ENCODE data around the gene CACNA1I. TPM values are rescaled to one million over a fixed set of nuclear protein-coding genes. Genes with fewer than 3 reads are reported as not detected.

CACNA1I gene
- total RNA-seq, 1 donor from 2014 or later = 0.11 TPM

DNA sequence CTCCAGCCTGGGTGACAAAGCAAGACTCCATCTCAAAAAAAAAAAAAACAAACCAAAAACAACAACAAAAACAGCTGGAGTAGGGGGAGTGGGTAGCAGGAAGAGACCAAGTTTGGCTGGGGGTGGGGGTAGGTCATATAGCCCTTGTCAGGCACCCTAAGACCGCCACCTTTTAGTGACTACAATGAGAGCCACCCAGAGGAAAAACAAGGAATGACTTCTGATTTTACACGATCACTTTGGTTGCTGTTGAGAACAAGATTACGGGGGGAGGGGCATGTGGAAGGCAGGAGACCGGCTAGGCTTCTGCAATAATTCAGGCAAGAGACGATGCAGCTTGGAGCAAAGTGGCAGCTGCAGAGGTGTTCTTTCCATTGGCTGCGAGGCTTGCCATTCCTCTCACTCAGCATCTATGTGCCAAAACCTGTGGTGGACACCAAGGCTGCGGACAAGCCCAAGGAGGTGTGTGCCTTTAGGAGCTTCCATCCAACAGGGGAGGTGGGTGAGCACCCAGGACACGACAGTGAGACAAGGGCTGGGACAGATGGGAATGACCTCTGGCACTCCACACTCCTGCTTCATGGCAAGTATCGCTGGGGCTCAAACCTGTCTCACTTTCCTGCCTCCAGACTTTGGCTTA lies 39.7 kb upstream of the CACNA1I start:
- no peak overlapping the region for H3K27ac ChIP-seq (ENCODE audit: low read depth, low read length)
- Mint-ChIP-seq H3K27me3 (ENCODE audit: low read depth, unreplicated experiment) (no peaks in the 10 kb centered on the region), H3K4me3 (ENCODE audit: unreplicated experiment) (peak overlapping the region; percentile 94), H3K27ac (ENCODE audit: unreplicated experiment) (peak overlapping the region; percentile 47), H3K9me3 (ENCODE audit: unreplicated experiment) (no peaks in the 10 kb centered on the region), H3K4me1 (ENCODE audit: low read depth, unreplicated experiment) (peaks cover 21% of the 10 kb centered on the region), H3K36me3 (ENCODE audit: low read depth, unreplicated experiment) (peaks cover 11% of the 10 kb centered on the region)
- H3K27me3 ChIP-seq (ENCODE audit: insufficient read depth, low read length) = no peaks in the 10 kb centered on the region
- H3K4me3 ChIP-seq (ENCODE audit: insufficient read depth, low read depth, low read length) = peak overlapping the region; percentile 5
- peaks cover 11% of the 10 kb centered on the region for H3K36me3 ChIP-seq (ENCODE audit: insufficient read depth, low read length)
- H3K4me2 ChIP-seq (ENCODE audit: low read length) = peak overlapping the region; percentile 90
- H2AFZ ChIP-seq (ENCODE audit: low read depth, low read length) = no peak overlapping the region
- no peaks in the 10 kb centered on the region for H3K9me3 ChIP-seq (ENCODE audit: insufficient read depth, low read depth, low read length)
- no peak overlapping the region for H3K9ac ChIP-seq (ENCODE audit: low read length)
- peaks cover 53% of the 10 kb centered on the region for H3K79me2 ChIP-seq (ENCODE audit: insufficient read depth, low read length)
- DNase-seq (ENCODE audit: low read depth) = no peak
- FAIRE-seq = no peak
- H4K20me1 ChIP-seq (ENCODE audit: insufficient read depth, low read length) = peaks cover 60% of the 10 kb centered on the region
- no peak for TF ChIP-seq EZH2 (IDR thresholded peaks at IDR 0.05; ENCODE audit: insufficient read depth, low read length)
- TF ChIP-seq, protein P1, sequence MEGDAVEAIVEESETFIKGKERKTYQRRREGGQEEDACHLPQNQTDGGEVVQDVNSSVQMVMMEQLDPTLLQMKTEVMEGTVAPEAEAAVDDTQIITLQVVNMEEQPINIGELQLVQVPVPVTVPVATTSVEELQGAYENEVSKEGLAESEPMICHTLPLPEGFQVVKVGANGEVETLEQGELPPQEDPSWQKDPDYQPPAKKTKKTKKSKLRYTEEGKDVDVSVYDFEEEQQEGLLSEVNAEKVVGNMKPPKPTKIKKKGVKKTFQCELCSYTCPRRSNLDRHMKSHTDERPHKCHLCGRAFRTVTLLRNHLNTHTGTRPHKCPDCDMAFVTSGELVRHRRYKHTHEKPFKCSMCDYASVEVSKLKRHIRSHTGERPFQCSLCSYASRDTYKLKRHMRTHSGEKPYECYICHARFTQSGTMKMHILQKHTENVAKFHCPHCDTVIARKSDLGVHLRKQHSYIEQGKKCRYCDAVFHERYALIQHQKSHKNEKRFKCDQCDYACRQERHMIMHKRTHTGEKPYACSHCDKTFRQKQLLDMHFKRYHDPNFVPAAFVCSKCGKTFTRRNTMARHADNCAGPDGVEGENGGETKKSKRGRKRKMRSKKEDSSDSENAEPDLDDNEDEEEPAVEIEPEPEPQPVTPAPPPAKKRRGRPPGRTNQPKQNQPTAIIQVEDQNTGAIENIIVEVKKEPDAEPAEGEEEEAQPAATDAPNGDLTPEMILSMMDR (IDR thresholded peaks at IDR 0.05; ENCODE audit: insufficient read depth, low read depth, low read length) = peak; percentile 27
- peaks cover 33% of the 10 kb centered on the region for H3K4me1 ChIP-seq (ENCODE audit: insufficient read depth, low read length)

DNA sequence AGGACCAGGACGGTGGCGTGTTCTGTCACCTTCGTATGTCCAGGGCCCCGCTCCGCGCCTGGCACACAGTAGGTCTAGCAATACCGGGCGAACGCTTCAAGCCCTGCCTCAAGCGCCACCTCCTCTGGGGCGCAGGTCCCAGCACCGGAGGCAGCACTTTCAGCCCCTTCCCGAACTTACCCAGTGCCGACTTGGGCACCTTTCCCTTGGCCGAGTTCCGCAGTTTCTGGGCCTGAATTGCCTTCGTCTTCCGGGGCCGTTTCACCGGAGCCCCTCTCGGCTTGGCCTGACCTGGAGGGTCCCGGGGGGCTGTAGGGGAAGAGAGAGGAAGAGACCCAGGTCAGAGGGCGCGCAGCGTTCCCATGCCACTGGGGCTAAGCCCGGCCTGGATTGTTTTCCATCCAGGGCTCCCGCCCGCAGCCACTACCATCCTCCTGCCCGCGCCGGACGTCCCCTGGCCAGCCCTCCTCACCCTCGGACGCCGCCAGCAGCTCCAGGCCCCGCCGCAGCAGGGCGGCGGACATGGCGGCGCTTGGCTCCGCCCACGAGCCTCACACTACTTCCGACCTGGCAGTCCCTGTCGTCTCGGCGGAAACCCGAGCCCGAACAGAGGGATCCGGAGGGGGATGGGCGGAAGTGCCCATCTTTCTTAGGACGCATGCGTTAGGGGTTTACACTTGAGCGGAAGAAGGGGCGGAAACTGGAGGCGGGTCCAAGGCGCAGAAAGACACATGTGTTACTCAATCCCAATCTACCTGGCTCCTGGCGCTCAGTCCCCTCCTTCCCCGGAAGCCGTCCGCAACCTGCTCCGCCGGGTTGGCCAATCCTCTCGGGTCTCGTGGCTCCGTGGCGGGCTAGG lies 38.1 kb upstream of the CACNA1I start, which contains the start of gene RPS19BP1:
Gene RPS19BP1 (minus strand): TSS at position 534 of the 859 bp plus-strand sequence. CDS start 10 bp downstream, at position 524.
- peaks cover 20% of the 10 kb centered on the region for H3K4me1 Mint-ChIP-seq (ENCODE audit: low read depth, unreplicated experiment)
- FAIRE-seq = peak; percentile 72
- peak within 1 kb of the TSS; percentile 90 for H3K4me2 ChIP-seq (ENCODE audit: low read length)

More for the DNA sequence above, 38.1 kb upstream of the CACNA1I start, which contains the start of gene RPS19BP1:
- no peaks in the 10 kb centered on the region for H3K27me3 Mint-ChIP-seq (ENCODE audit: low read depth, unreplicated experiment)
- peak within 1 kb of the TSS; percentile 94 for H3K4me3 Mint-ChIP-seq (ENCODE audit: unreplicated experiment)
- H3K36me3 Mint-ChIP-seq (ENCODE audit: low read depth, unreplicated experiment) = peaks cover 8% of the 10 kb centered on the region
- peak; percentile 99 for DNase-seq (ENCODE audit: low read depth)
- no peaks in the 10 kb centered on the region for H3K9me3 Mint-ChIP-seq (ENCODE audit: unreplicated experiment)
- Histone ChIP-seq H2AFZ (ENCODE audit: low read depth, low read length) (peak within 1 kb of the TSS; percentile 57), H3K79me2 (ENCODE audit: insufficient read depth, low read length) (peaks cover 49% of the 10 kb centered on the region), H3K4me1 (ENCODE audit: insufficient read depth, low read length) (peaks cover 33% of the 10 kb centered on the region), H3K27ac (ENCODE audit: low read depth, low read length) (peak within 1 kb of the TSS; percentile 74), H3K9me3 (ENCODE audit: insufficient read depth, low read depth, low read length) (no peaks in the 10 kb centered on the region), H3K4me3 (ENCODE audit: insufficient read depth, low read depth, low read length) (peak within 1 kb of the TSS; percentile 71), H3K36me3 (ENCODE audit: insufficient read depth, low read length) (peaks cover 11% of the 10 kb centered on the region), H4K20me1 (ENCODE audit: insufficient read depth, low read length) (peaks cover 46% of the 10 kb centered on the region), H3K27me3 (ENCODE audit: insufficient read depth, low read length) (no peaks in the 10 kb centered on the region), H3K9ac (ENCODE audit: low read length) (peak within 1 kb of the TSS; percentile 89)
- TF ChIP-seq, protein P1 (IDR thresholded peaks at IDR 0.05; ENCODE audit: insufficient read depth, low read depth, low read length) = no peak
- TF ChIP-seq EZH2 (IDR thresholded peaks at IDR 0.05; ENCODE audit: insufficient read depth, low read length) = no peak
- H3K27ac Mint-ChIP-seq (ENCODE audit: unreplicated experiment) = peak within 1 kb of the TSS; percentile 87

Measured in astrocyte (in vitro differentiated cells and primary cell).